Neural crest cell (in vitro differentiated cells): ENCODE measurements around the gene COL15A1. TPM values are rescaled to one million over a fixed set of nuclear protein-coding genes. Genes with fewer than 3 reads are reported as not detected.

ENCODE experiments used
- DNase-seq: peaks from one replicate; pipeline ENCODE4 v3.0.0; 2021; ENCODE audit warnings: low read depth, mixed read lengths, low spot score
- H3K27ac Mint-ChIP-seq: one replicate; pipeline ENCODE4 v1.8.0; 2021; ENCODE audit warnings: mild to moderate bottlenecking, mixed read lengths; ENCODE audit not compliant: unreplicated experiment
- H3K27me3 Mint-ChIP-seq: 2 replicates; pipeline ENCODE4 v1.8.0; 2021; ENCODE audit warnings: low read depth, mild to moderate bottlenecking, mixed read lengths
- H3K36me3 Mint-ChIP-seq: 2 replicates; pipeline ENCODE4 v1.8.0; 2021; ENCODE audit warnings: low read depth, mild to moderate bottlenecking, mixed read lengths
- H3K4me1 Mint-ChIP-seq: 2 replicates; pipeline ENCODE4 v1.8.0; 2021; ENCODE audit warnings: mixed read lengths
- H3K4me3 Mint-ChIP-seq: one replicate; pipeline ENCODE4 v1.8.0; 2021; ENCODE audit warnings: mild to moderate bottlenecking, mixed read lengths
- H3K9me3 Mint-ChIP-seq: 2 replicates; pipeline ENCODE4 v1.8.0; 2021; ENCODE audit warnings: mixed read lengths
- total RNA-seq: library from RNA; stranded (reverse); gene quantifications from 2 replicates; pipeline ENCODE4 v1.2.1, GENCODE V29; 2021
- TF ChIP-seq, protein P1 (sequence below): fragments of 200-600 bp; sonication (generic); conservative IDR thresholded peaks from 2 replicates; pipeline ENCODE4 v1.5.0; 2021; ENCODE audit warnings: antibody characterized with exemption, mild to moderate bottlenecking

The COL15A1 gene
- total RNA-seq, 1 donor from 2014 or later: 0.33 TPM

DNA sequence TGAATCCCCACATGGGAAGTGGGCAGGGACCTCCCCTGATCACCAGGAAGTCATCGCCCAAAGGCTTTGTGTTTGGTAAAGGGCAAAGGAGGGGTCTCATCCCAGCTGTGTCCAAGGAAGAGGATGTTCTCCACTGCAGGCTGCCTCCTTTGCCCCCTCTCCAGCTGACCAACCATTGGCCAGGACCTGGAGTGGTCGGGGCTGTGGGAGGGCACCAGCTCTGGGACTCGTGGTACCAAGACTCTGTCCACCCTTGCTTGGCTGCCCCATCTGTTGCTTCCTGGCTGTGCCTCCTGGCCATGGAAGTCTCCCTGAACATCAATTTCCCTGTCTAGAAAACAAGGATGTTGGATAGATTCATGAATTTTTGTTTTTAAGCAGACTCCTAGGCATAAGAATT, 34.1 kb downstream of the COL15A1 start:
- no peaks in the 10 kb centered on the region for H3K9me3 Mint-ChIP-seq
- peaks cover 28% of the 10 kb centered on the region for H3K4me1 Mint-ChIP-seq
- TF ChIP-seq, protein P1, sequence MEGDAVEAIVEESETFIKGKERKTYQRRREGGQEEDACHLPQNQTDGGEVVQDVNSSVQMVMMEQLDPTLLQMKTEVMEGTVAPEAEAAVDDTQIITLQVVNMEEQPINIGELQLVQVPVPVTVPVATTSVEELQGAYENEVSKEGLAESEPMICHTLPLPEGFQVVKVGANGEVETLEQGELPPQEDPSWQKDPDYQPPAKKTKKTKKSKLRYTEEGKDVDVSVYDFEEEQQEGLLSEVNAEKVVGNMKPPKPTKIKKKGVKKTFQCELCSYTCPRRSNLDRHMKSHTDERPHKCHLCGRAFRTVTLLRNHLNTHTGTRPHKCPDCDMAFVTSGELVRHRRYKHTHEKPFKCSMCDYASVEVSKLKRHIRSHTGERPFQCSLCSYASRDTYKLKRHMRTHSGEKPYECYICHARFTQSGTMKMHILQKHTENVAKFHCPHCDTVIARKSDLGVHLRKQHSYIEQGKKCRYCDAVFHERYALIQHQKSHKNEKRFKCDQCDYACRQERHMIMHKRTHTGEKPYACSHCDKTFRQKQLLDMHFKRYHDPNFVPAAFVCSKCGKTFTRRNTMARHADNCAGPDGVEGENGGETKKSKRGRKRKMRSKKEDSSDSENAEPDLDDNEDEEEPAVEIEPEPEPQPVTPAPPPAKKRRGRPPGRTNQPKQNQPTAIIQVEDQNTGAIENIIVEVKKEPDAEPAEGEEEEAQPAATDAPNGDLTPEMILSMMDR: no peak
- no peak overlapping the region for H3K27ac Mint-ChIP-seq
- no peaks in the 10 kb centered on the region for H3K36me3 Mint-ChIP-seq
- no peak for DNase-seq
- peaks cover 12% of the 10 kb centered on the region for H3K27me3 Mint-ChIP-seq
- no peak overlapping the region for H3K4me3 Mint-ChIP-seq

DNA sequence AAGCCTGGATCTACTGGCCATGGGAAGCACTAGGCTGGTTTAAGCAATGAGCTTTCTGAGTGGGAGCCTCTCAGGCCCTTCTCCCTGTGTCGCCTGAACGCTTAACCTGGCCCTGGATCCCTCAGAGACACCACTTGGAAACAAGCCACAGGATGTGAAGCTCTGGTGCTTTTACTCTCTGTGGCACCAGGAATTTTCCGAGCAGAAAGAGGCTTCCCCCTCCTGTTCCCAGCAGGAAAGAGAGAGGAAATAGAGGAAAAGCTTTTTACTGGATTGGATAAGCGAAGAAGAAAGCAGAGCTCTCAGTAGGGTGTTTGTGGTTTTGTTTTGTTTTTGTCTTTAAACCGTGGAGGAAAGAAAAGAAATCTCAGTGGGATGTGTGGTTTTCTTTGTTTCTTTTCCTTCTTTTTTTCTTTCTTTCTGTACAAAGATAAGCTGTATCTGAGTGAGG, 34.5 kb downstream of the COL15A1 start:
- Mint-ChIP-seq H3K4me3 (no peak overlapping the region), H3K27ac (no peak overlapping the region), H3K36me3 (no peaks in the 10 kb centered on the region), H3K27me3 (peaks cover 10% of the 10 kb centered on the region), H3K4me1 (peaks cover 23% of the 10 kb centered on the region), H3K9me3 (no peaks in the 10 kb centered on the region)
- TF ChIP-seq, protein P1: no peak
- no peak for DNase-seq

DNA sequence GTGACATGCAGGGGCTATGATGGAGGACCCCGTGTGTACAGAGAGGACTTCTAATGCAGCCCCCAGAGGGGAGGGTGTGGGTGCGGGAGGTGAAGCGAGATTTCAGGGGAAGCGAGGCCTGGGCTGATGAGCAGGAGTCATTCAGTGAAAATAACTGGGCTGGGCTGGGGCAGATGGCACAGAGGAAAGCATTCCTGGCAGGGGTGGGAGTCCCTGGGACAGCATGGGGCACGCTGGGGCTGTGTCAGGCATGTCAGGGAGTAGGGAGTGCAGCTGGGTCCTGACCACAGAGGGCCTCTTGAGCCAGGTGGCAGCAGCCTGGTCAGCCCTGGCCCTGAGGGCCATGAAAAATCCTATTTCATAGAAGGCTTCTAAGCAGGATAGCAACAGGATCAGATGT, 36.6 kb downstream of the COL15A1 start:
- H3K36me3 Mint-ChIP-seq: no peaks in the 10 kb centered on the region
- peak overlapping the region; percentile 78 for H3K27ac Mint-ChIP-seq
- H3K4me3 Mint-ChIP-seq: no peak overlapping the region
- TF ChIP-seq, protein P1: no peak
- peaks cover 4% of the 10 kb centered on the region for H3K27me3 Mint-ChIP-seq
- DNase-seq: no peak
- H3K4me1 Mint-ChIP-seq: peaks cover 12% of the 10 kb centered on the region
- no peaks in the 10 kb centered on the region for H3K9me3 Mint-ChIP-seq

DNA sequence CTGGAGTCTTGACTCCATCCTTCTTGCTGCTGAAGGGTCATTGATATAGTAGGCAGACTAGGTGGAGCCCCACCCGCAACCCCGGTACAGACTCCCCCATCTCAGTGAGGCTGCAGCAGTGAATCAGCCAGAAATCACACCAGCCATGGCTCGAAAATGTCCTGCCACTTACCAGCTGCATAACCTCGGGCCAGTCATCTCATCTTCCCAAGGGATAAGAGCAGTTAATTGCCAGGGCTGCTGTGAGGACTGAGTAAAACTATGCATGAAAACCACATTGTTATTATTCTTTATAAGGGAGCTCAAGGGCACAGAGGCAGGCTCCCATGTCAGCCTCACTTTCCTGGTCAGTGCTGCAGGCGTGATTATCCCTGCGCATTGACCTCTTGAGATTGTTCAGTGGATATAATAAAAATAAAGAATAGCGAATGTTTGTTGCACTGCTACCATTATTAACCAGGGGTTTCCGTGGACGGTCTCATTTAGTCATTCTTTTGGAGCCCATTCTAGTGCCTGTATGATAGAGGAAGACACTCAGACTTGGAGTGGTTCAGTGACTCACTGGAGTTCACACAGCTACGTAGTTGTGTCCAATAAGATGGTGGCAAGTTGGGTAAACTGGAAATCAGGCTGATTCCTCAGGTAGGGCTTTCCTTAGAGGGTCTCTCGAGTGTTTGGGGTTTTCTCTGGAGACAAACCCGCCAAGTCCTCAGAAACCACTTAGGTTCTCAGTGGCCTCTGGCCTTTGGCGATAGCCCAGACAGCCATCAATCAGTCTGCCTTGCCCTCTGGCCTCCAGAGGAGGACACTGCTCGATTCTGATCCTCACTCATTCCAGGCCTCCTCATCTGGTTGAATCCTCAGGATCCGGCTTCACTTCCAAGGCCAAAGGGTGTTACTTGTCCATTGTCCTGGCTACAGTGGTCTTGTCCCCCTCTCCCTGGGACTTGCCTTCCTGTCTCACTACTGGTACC, 39.9 kb downstream of the COL15A1 start:
- Mint-ChIP-seq H3K9me3 (no peaks in the 10 kb centered on the region), H3K27me3 (no peaks in the 10 kb centered on the region), H3K4me3 (no peak overlapping the region), H3K4me1 (peaks cover 5% of the 10 kb centered on the region), H3K36me3 (no peaks in the 10 kb centered on the region), H3K27ac (no peak overlapping the region)
- no peak for DNase-seq
- TF ChIP-seq, protein P1: no peak

DNA sequence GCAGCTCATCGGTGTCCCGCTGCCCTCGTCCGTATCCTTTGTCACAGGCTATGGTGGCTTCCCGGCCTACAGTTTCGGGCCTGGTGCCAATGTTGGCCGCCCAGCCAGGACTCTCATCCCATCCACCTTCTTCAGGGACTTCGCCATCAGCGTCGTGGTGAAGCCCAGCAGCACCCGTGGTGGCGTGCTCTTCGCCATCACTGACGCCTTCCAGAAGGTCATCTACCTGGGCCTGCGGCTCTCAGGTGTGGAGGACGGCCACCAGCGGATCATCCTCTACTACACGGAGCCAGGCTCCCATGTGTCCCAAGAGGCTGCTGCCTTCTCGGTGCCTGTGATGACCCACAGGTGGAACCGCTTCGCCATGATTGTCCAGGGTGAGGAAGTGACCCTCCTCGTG, 41.9 kb downstream of the COL15A1 start:
- TF ChIP-seq, protein P1: no peak
- H3K27me3 Mint-ChIP-seq: no peaks in the 10 kb centered on the region
- peaks cover 3% of the 10 kb centered on the region for H3K9me3 Mint-ChIP-seq
- no peak overlapping the region for H3K4me3 Mint-ChIP-seq
- no peak for DNase-seq
- no peak overlapping the region for H3K27ac Mint-ChIP-seq
- peaks cover 4% of the 10 kb centered on the region for H3K4me1 Mint-ChIP-seq
- no peaks in the 10 kb centered on the region for H3K36me3 Mint-ChIP-seq
